Upper lobe of left lung (tissue), 4 donors: Measurements from ENCODE around the gene CHCHD4.

Experiments used
- CTCF ChIP-seq, 6 experiments: fragments of 450-650 bp in 4 of 6; fragments of 200-600 bp in 2 of 6; sonication (generic) in 2 of 6; IDR thresholded peaks; one replicate each; pipeline ENCODE4 v1.5.1; 2016 to 2019; ENCODE audit warnings: antibody characterized with exemption in 6 of 6
- POLR2A ChIP-seq, 4 donors: fragments of 450-650 bp; IDR thresholded peaks; one replicate each; pipeline ENCODE4 v1.5.1; 2016 to 2017; ENCODE audit warnings: antibody characterized with exemption in 4 of 4, mild to moderate bottlenecking in 2 of 4
- POLR2AphosphoS5 ChIP-seq, 2 donors: sonication (generic); formaldehyde crosslinking; IDR thresholded peaks; one replicate each; pipeline ENCODE4 v1.5.1; 2017; ENCODE audit warnings: antibody characterized with exemption in 2 of 2

GRCh38 chr3:14119651-14120050, 5.0 kb downstream of the CHCHD4 start:
- TF ChIP-seq POLR2AphosphoS5 (IDR thresholded peaks at IDR 0.05): no peak
- TF ChIP-seq CTCF (IDR thresholded peaks at IDR 0.05): no peak
- no peak for TF ChIP-seq POLR2A (IDR thresholded peaks at IDR 0.05)
